ENCODE results near the gene GAS6.

Gene GAS6

DNA sequence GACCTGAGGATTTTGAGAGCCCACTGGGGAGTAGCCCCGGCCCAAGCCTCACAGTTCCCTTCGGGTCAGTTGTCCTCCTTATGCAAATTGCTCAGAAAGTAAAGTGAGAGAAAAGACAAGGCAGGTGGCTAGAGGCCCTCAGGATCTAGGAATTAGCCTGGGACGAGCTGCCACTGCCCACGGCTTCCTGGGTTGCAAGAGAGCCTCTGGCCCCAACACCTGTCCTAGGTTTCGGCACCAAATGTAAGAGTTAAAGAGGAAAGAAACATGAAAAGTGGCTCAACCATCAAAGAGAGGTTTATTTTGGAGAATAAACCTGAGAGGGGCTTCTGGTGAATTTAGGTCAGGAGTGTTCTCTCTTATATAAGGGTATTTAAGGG lies 79.2 kb downstream of the GAS6 start:
- TF ChIP-seq CTCF (IDR thresholded peaks at IDR 0.05; ENCODE audit: unreplicated experiment in 3 of 3): no peak
- no peaks in the 10 kb centered on the region for H3K36me3 Mint-ChIP-seq (ENCODE audit: low read depth)

GRCh38 chr13:113783966-113784644 lies 79.8 kb downstream of the GAS6 start:
- H3K4me1 Mint-ChIP-seq: no peaks in the 10 kb centered on the region
- H3K36me3 Mint-ChIP-seq (ENCODE audit: low read depth): no peaks in the 10 kb centered on the region
- no peak for TF ChIP-seq CTCF (IDR thresholded peaks at IDR 0.05; ENCODE audit: unreplicated experiment in 3 of 3)

More for the DNA sequence above, 79.2 kb downstream of the GAS6 start:
- no peak overlapping the region for H3K4me3 Mint-ChIP-seq
- H3K9me3 Mint-ChIP-seq: no peaks in the 10 kb centered on the region
- H3K4me1 Mint-ChIP-seq: no peaks in the 10 kb centered on the region
- no peak overlapping the region for H3K27ac Mint-ChIP-seq
- peaks cover 35% of the 10 kb centered on the region for H3K27me3 Mint-ChIP-seq (ENCODE audit: low read depth)

GRCh38 chr13:113783200-113783881 lies 80.5 kb downstream of the GAS6 start:
- Mint-ChIP-seq H3K4me3 (no peak overlapping the region), H3K36me3 (ENCODE audit: low read depth) (no peaks in the 10 kb centered on the region), H3K27ac (no peak overlapping the region), H3K9me3 (peaks cover 5% of the 10 kb centered on the region), H3K4me1 (no peaks in the 10 kb centered on the region), H3K27me3 (ENCODE audit: low read depth) (peaks cover 39% of the 10 kb centered on the region)
- TF ChIP-seq CTCF (IDR thresholded peaks at IDR 0.05; ENCODE audit: unreplicated experiment in 3 of 3): no peak

More at GRCh38 chr13:113783966-113784644, 79.8 kb downstream of the GAS6 start:
- no peak overlapping the region for H3K27ac Mint-ChIP-seq
- no peak overlapping the region for H3K4me3 Mint-ChIP-seq
- H3K27me3 Mint-ChIP-seq (ENCODE audit: low read depth): peaks cover 35% of the 10 kb centered on the region
- H3K9me3 Mint-ChIP-seq: peaks cover under 1% of the 10 kb centered on the region

- Mint-ChIP-seq H3K9me3 (peaks cover 5% of the 10 kb centered on the region), H3K4me3 (no peak overlapping the region), H3K4me1 (no peaks in the 10 kb centered on the region), H3K27ac (no peak overlapping the region), H3K36me3 (ENCODE audit: low read depth) (no peaks in the 10 kb centered on the region), H3K27me3 (ENCODE audit: low read depth) (peaks cover 39% of the 10 kb centered on the region)
- TF ChIP-seq CTCF (IDR thresholded peaks at IDR 0.05; ENCODE audit: unreplicated experiment in 3 of 3): no peak
These were observed 81.4 kb downstream of the GAS6 start for GRCh38 chr13:113782472-113782871.

DNA sequence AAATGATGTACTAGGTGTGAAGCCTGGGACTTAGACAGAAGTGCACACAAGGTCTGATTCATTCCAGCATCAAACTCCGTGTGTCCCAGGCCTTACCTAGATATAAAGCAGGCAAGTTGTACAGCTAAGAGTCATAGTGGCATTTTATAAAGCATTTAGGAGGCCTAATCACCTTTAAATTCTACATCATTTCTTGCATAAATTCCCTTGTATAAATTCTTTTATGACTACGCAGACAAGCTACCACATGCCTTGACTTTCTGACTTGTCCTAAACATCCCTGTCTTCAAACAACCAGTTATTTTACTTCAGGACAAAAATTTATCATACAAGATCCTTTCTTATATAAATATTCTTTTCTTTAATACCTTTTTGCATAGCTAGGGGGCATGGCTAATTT lies 82.3 kb downstream of the GAS6 start:
- H3K27me3 Mint-ChIP-seq (ENCODE audit: low read depth): peaks cover 45% of the 10 kb centered on the region
- no peak overlapping the region for H3K4me3 Mint-ChIP-seq
- H3K36me3 Mint-ChIP-seq (ENCODE audit: low read depth): no peaks in the 10 kb centered on the region
- TF ChIP-seq CTCF (IDR thresholded peaks at IDR 0.05; ENCODE audit: unreplicated experiment in 3 of 3): no peak
- H3K27ac Mint-ChIP-seq: no peak overlapping the region
- H3K4me1 Mint-ChIP-seq: peaks cover 5% of the 10 kb centered on the region
- H3K9me3 Mint-ChIP-seq: peaks cover 5% of the 10 kb centered on the region

Data from nephron (organoid).